ENCODE results near the gene NXN. TPM values are rescaled to one million over a fixed set of nuclear protein-coding genes. Genes with fewer than 3 reads are reported as not detected.
A peak's percentile ranks its signal among the peaks of the same experiment; 100 is the strongest.

The NXN gene
- total RNA-seq, 4 donors from 2014 or later = 10.6 to 222 (median 13.8) TPM

- TF ChIP-seq POLR2AphosphoS5 (IDR thresholded peaks at IDR 0.05) = no peak
- no peak for TF ChIP-seq EP300 (IDR thresholded peaks at IDR 0.05; ENCODE audit: low read depth)
- TF ChIP-seq POLR2A (IDR thresholded peaks at IDR 0.05) = no peak
- TF ChIP-seq CTCF (IDR thresholded peaks at IDR 0.05) = no peak
- H3K9me3 ChIP-seq = no peaks in the 10 kb centered on the region
- intact Hi-C loops (cut with DNase I; ENCODE audit: low total_unique reads) = no loop called here
- peaks cover 15 to 55% (median 28%) of the 10 kb centered on the region in 4 donors for H3K4me1 ChIP-seq
- no peak overlapping the region for H3K4me3 ChIP-seq
- 54 to 73% methylated on average over 6 to 24 of the region's 25 CpGs for WGBS, 2 donors (ENCODE audit: low coverage in 1 of 2)
- in situ Hi-C loops (cut with MboI; ENCODE audit: low pct_ligation_motif_present in 1 of 4, low pct_unique_long_range_greater_than_20kb in 1 of 4, low sequenced_read_pairs in 3 of 4) = no loop called here
- no peaks in the 10 kb centered on the region for H3K36me3 ChIP-seq
- H3K27me3 ChIP-seq = peaks cover 11% of the 10 kb centered on the region
- H3K27ac ChIP-seq = peak overlapping the region; percentile 75 to 87 (median 83)
- DNase-seq = no peak
Measured at GRCh38 chr17:850086-850850, 129.3 kb downstream of the NXN start.

GRCh38 chr17:848402-848801 is 131.2 kb downstream of the NXN start:
- in situ Hi-C loops (cut with MboI; ENCODE audit: low pct_ligation_motif_present in 1 of 4, low pct_unique_long_range_greater_than_20kb in 1 of 4, low sequenced_read_pairs in 3 of 4) = no loop called here
- H3K4me1 ChIP-seq = peaks cover 15 to 55% (median 28%) of the 10 kb centered on the region in 4 donors
- TF ChIP-seq CTCF (IDR thresholded peaks at IDR 0.05) (no peak), POLR2AphosphoS5 (IDR thresholded peaks at IDR 0.05) (no peak), POLR2A (IDR thresholded peaks at IDR 0.05) (no peak), EP300 (IDR thresholded peaks at IDR 0.05; ENCODE audit: low read depth) (no peak)
- no peak for DNase-seq
- WGBS, 2 donors (ENCODE audit: low coverage in 1 of 2) = 46 to 57% methylated on average over 3 to 11 of the region's 11 CpGs
- peaks cover 11% of the 10 kb centered on the region for H3K27me3 ChIP-seq
- H3K36me3 ChIP-seq = no peaks in the 10 kb centered on the region
- H3K4me3 ChIP-seq = no peak overlapping the region
- intact Hi-C loops (cut with DNase I; ENCODE audit: low total_unique reads) = no loop called here
- H3K9me3 ChIP-seq = no peaks in the 10 kb centered on the region
- peak overlapping the region; percentile 75 to 87 (median 83) for H3K27ac ChIP-seq

- Histone ChIP-seq H3K4me3 (peak overlapping the region in 2 of 4 donors; percentile 7 to 14), H3K9me3 (no peaks in the 10 kb centered on the region), H3K27ac (peak overlapping the region; percentile 75 to 87 (median 83)), H3K27me3 (peaks cover 11% of the 10 kb centered on the region), H3K4me1 (peaks cover 15 to 55% (median 28%) of the 10 kb centered on the region in 4 donors), H3K36me3 (no peaks in the 10 kb centered on the region)
- in situ Hi-C loops (cut with MboI; ENCODE audit: low pct_ligation_motif_present in 1 of 4, low pct_unique_long_range_greater_than_20kb in 1 of 4, low sequenced_read_pairs in 3 of 4) = no loop called here
- TF ChIP-seq POLR2A (IDR thresholded peaks at IDR 0.05) = no peak
- TF ChIP-seq EP300 (IDR thresholded peaks at IDR 0.05; ENCODE audit: low read depth) = no peak
- peak in 1 of 3 donors; percentile 21 for TF ChIP-seq POLR2AphosphoS5 (IDR thresholded peaks at IDR 0.05)
- no peak for TF ChIP-seq CTCF (IDR thresholded peaks at IDR 0.05)
- DNase-seq = no peak
- intact Hi-C loops (cut with DNase I; ENCODE audit: low total_unique reads) = no loop called here
- WGBS, 2 donors (ENCODE audit: low coverage in 1 of 2) = 38 to 51% methylated on average over 14 to 32 of the region's 32 CpGs
Measured at GRCh38 chr17:846901-847843, 132.4 kb downstream of the NXN start.

- Histone ChIP-seq H3K4me3 (no peak overlapping the region), H3K4me1 (peaks cover 0 to under 1% (median under 1%) of the 10 kb centered on the region in 4 donors), H3K27me3 (no peaks in the 10 kb centered on the region), H3K36me3 (no peaks in the 10 kb centered on the region), H3K9me3 (no peaks in the 10 kb centered on the region), H3K27ac (no peak overlapping the region)
- intact Hi-C loops (cut with DNase I; ENCODE audit: low total_unique reads) (no loop called here), in situ Hi-C loops (cut with MboI; ENCODE audit: low pct_ligation_motif_present in 1 of 4, low pct_unique_long_range_greater_than_20kb in 1 of 4, low sequenced_read_pairs in 3 of 4) (no loop called here)
- no peak for DNase-seq
- TF ChIP-seq POLR2AphosphoS5 (IDR thresholded peaks at IDR 0.05) (no peak), EP300 (IDR thresholded peaks at IDR 0.05; ENCODE audit: low read depth) (no peak), POLR2A (IDR thresholded peaks at IDR 0.05) (no peak), CTCF (IDR thresholded peaks at IDR 0.05) (no peak)
- WGBS, 2 donors (ENCODE audit: low coverage in 1 of 2) = 80% methylated on average over 32 of the region's 33 CpGs; no CpG with 5 or more reads in 1 of the 2 donors
Measured at GRCh38 chr17:841313-841712, 138.3 kb downstream of the NXN start.

Data from transverse colon (tissue), 4 donors.